Astrocyte (in vitro differentiated cells and primary cell): ENCODE results near the gene BTN2A1. TPM values are rescaled to one million over a fixed set of nuclear protein-coding genes. Genes with fewer than 3 reads are reported as not detected.
A peak's percentile ranks its signal among the peaks of the same experiment; 100 is the strongest.

Experiments used
- DNase-seq: peaks from one replicate; pipeline ENCODE4 v3.0.0-alpha.2; 2010; ENCODE audit warnings: low read depth
- FAIRE-seq: peaks from 2 replicates; lab custom pipeline; 2011; peaks lifted over from hg19 to GRCh38; lab: Jason Lieb, UNC
- H2AFZ ChIP-seq: 2 replicates; pipeline ENCODE4 v1.6.0; 2012; ENCODE audit warnings: low read depth, low read length, inconsistent platforms
- H3K27ac ChIP-seq: 2 replicates; pipeline ENCODE4 v1.5.1; 2011; ENCODE audit warnings: low read depth, low read length, inconsistent platforms
- H3K27me3 ChIP-seq: 2 replicates; pipeline ENCODE4 v1.6.0; 2011; ENCODE audit warnings: low read length, inconsistent platforms; ENCODE audit not compliant: insufficient read depth
- H3K36me3 ChIP-seq: 2 replicates; pipeline ENCODE4 v1.5.1; 2011; ENCODE audit warnings: low read length, inconsistent platforms; ENCODE audit not compliant: insufficient read depth
- H3K4me1 ChIP-seq: 2 replicates; pipeline ENCODE4 v1.5.1; 2011; ENCODE audit warnings: low read length, inconsistent platforms; ENCODE audit not compliant: insufficient read depth
- H3K4me2 ChIP-seq: 2 replicates; pipeline ENCODE4 v1.6.0; 2012; ENCODE audit warnings: low read length, inconsistent platforms
- H3K4me3 ChIP-seq: 2 replicates; pipeline ENCODE4 v1.5.1; 2011; ENCODE audit warnings: low read depth, mild to moderate bottlenecking, low read length, inconsistent platforms; ENCODE audit not compliant: insufficient read depth
- H3K79me2 ChIP-seq: 2 replicates; pipeline ENCODE4 v1.6.0; 2012; ENCODE audit warnings: mild to moderate bottlenecking, low read length, inconsistent platforms; ENCODE audit not compliant: insufficient read depth
- H3K9ac ChIP-seq: 2 replicates; pipeline ENCODE4 v1.6.0; 2012; ENCODE audit warnings: mild to moderate bottlenecking, low read length, inconsistent platforms
- H3K9me3 ChIP-seq: 2 replicates; pipeline ENCODE4 v1.5.1; 2012; ENCODE audit warnings: low read depth, mild to moderate bottlenecking, low read length, inconsistent platforms; ENCODE audit not compliant: insufficient read depth
- H4K20me1 ChIP-seq: 2 replicates; pipeline ENCODE4 v1.6.0; 2012; ENCODE audit warnings: low read length, inconsistent platforms; ENCODE audit not compliant: insufficient read depth
- H3K27ac Mint-ChIP-seq: one replicate; pipeline ENCODE4 v1.8.0; 2021; ENCODE audit warnings: mild to moderate bottlenecking, mixed read lengths; ENCODE audit not compliant: unreplicated experiment
- H3K27me3 Mint-ChIP-seq: one replicate; pipeline ENCODE4 v1.8.0; 2021; ENCODE audit warnings: low read depth, mixed read lengths; ENCODE audit not compliant: unreplicated experiment
- H3K36me3 Mint-ChIP-seq: one replicate; pipeline ENCODE4 v1.8.0; 2021; ENCODE audit warnings: low read depth, mixed read lengths; ENCODE audit not compliant: unreplicated experiment
- H3K4me1 Mint-ChIP-seq: one replicate; pipeline ENCODE4 v1.8.0; 2021; ENCODE audit warnings: low read depth, mixed read lengths; ENCODE audit not compliant: unreplicated experiment
- H3K4me3 Mint-ChIP-seq: one replicate; pipeline ENCODE4 v1.8.0; 2021; ENCODE audit warnings: mild to moderate bottlenecking, moderate library complexity, mixed read lengths; ENCODE audit not compliant: unreplicated experiment
- H3K9me3 Mint-ChIP-seq: one replicate; pipeline ENCODE4 v1.8.0; 2021; ENCODE audit warnings: mild to moderate bottlenecking, mixed read lengths; ENCODE audit not compliant: unreplicated experiment
- CTCF ChIP-seq: IDR thresholded peaks from 2 replicates; pipeline ENCODE4 v1.5.1; 2011; ENCODE audit warnings: low read depth, mild to moderate bottlenecking, inconsistent platforms, low read length, moderate library complexity; ENCODE audit not compliant: insufficient read depth
- EZH2 ChIP-seq: IDR thresholded peaks from 2 replicates; pipeline ENCODE4 v1.6.1; 2012; ENCODE audit warnings: mild to moderate bottlenecking, low read length, inconsistent platforms; ENCODE audit not compliant: insufficient read depth
- total RNA-seq: library from RNA; stranded (reverse); gene quantifications from 2 replicates; pipeline ENCODE4 v1.2.1, GENCODE V29; 2021

BTN2A1 gene
- total RNA-seq, 1 donor from 2014 or later: 50.4 TPM

- H3K4me3 ChIP-seq: peak overlapping the region; percentile 91
- peak overlapping the region; percentile 91 for H2AFZ ChIP-seq
- peaks cover 1% of the 10 kb centered on the region for H3K4me1 Mint-ChIP-seq
- H3K4me3 Mint-ChIP-seq: no peak overlapping the region
- no peaks in the 10 kb centered on the region for H3K27me3 Mint-ChIP-seq
- TF ChIP-seq EZH2 (no peak), CTCF (no peak)
- H3K79me2 ChIP-seq: peaks cover 16% of the 10 kb centered on the region
- H3K4me1 ChIP-seq: peaks cover 7% of the 10 kb centered on the region
- H3K9me3 ChIP-seq: no peaks in the 10 kb centered on the region
- H3K27ac Mint-ChIP-seq: no peak overlapping the region
- peak overlapping the region; percentile 90 for H3K4me2 ChIP-seq
- H3K36me3 Mint-ChIP-seq: peaks cover 18% of the 10 kb centered on the region
- peak overlapping the region; percentile 84 for H3K27ac ChIP-seq
- FAIRE-seq (peak; percentile 54), DNase-seq (peak; percentile 84)
- H3K9me3 Mint-ChIP-seq: peaks cover 8% of the 10 kb centered on the region
- peak overlapping the region; percentile 97 for H3K9ac ChIP-seq
- H4K20me1 ChIP-seq: no peaks in the 10 kb centered on the region
- H3K36me3 ChIP-seq: peaks cover 5% of the 10 kb centered on the region
- no peaks in the 10 kb centered on the region for H3K27me3 ChIP-seq
Observed at GRCh38 chr6:26421259-26422144, 36.3 kb upstream of the BTN2A1 start.

DNA sequence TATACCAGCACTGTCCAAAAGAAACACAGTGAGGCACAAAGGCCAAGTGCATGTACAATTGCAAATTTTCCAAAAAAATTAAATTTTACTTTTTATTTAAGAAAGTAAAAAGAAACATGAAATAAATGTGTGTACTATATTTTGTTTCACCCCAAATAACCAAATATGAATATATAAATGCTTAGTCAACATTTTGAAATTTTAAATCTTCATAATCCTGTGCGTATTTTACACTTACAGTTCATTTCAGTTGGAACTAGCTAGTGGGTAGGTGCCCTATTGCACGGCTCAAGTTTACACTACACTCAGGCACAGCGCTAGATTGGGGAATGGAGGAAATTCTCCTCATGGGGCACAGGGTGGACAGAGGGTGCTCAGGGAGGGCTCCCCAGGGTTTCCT is 35.4 kb upstream of the BTN2A1 start:
- Mint-ChIP-seq H3K27me3 (no peaks in the 10 kb centered on the region), H3K36me3 (peaks cover 23% of the 10 kb centered on the region), H3K9me3 (peaks cover 8% of the 10 kb centered on the region), H3K27ac (no peak overlapping the region), H3K4me1 (peaks cover 1% of the 10 kb centered on the region), H3K4me3 (peak overlapping the region; percentile 52)
- Histone ChIP-seq H3K27ac (no peak overlapping the region), H3K4me2 (peak overlapping the region; percentile 90), H2AFZ (no peak overlapping the region), H3K4me1 (peaks cover 7% of the 10 kb centered on the region), H4K20me1 (no peaks in the 10 kb centered on the region), H3K36me3 (peaks cover 12% of the 10 kb centered on the region), H3K9me3 (no peaks in the 10 kb centered on the region), H3K9ac (peak overlapping the region; percentile 97), H3K4me3 (peak overlapping the region; percentile 91), H3K79me2 (peaks cover 16% of the 10 kb centered on the region), H3K27me3 (no peaks in the 10 kb centered on the region)
- FAIRE-seq: no peak
- DNase-seq: no peak
- TF ChIP-seq CTCF (no peak), EZH2 (no peak)
